ENCODE measurements around the gene FSTL4. TPM values are rescaled to one million over a fixed set of nuclear protein-coding genes. Genes with fewer than 3 reads are reported as not detected.

FSTL4 gene
- total RNA-seq, 4 donors from 2014 or later = 5.1 to 8.3 (median 6.0) TPM

DNA sequence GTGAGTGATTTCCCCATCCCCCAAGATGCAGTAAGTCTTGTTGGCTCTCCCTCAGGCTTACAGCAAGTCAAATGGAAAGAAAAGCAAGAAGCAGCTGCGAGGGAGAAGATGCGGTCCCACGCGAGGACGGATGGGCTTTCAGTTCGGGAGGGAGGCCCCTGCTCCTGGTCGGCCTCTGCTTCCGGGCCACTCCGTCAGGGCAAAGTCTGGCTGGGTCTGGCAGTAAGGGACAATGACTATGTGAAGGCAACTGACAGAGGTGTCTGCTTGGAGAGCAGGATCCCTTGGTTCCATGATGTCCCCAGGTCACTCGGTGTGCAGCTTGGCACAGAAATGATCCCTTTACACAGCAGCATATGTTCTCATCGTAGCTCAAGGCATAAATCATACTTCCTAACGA, 413.8 kb downstream of the FSTL4 start:
- TF ChIP-seq, protein P1, sequence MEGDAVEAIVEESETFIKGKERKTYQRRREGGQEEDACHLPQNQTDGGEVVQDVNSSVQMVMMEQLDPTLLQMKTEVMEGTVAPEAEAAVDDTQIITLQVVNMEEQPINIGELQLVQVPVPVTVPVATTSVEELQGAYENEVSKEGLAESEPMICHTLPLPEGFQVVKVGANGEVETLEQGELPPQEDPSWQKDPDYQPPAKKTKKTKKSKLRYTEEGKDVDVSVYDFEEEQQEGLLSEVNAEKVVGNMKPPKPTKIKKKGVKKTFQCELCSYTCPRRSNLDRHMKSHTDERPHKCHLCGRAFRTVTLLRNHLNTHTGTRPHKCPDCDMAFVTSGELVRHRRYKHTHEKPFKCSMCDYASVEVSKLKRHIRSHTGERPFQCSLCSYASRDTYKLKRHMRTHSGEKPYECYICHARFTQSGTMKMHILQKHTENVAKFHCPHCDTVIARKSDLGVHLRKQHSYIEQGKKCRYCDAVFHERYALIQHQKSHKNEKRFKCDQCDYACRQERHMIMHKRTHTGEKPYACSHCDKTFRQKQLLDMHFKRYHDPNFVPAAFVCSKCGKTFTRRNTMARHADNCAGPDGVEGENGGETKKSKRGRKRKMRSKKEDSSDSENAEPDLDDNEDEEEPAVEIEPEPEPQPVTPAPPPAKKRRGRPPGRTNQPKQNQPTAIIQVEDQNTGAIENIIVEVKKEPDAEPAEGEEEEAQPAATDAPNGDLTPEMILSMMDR (IDR thresholded peaks at IDR 0.05) = no peak
- no peak for TF ChIP-seq POLR2A (IDR thresholded peaks at IDR 0.05)
- intact Hi-C loops (cut with DNase I; ENCODE audit: low total_unique reads) = no loop called here
- DNase-seq (ENCODE audit: low spot score in 2 of 2) = no peak
- no peak overlapping the region for H3K4me3 ChIP-seq (ENCODE audit: low read depth, poor library complexity, severe bottlenecking)
- WGBS, 2 donors = 91 to 93% methylated on average over 12 of the region's 12 CpGs

DNA sequence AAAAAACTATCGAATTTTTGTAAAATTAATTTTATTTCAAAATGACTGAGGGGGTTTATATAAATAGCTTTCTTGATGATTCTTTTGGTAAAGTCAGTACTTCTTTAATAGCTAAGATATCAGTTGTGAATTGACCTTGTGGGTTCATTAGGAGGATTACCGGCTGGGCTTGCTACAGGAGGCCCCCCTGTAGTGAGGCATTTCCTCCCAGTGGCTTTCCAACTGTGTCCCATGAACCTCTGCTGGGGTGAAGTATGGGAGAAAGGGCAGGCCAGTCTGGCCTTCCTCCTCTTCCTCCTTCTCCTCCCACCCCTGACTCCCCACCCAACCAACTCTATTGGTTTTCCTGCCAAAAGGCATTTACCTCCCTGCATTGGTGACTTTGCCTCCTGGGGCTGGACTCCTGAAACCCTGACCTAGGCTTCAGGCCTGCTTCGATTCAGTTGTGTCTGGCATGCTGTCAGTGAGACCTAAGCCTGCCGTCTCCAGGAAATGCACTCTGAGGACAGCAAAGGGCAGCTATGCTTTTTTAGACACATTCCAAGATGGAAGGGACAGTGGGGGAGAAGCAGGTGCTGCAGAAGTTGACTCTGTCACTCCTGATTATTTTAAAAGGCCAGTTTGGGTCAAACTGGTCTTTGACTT, 415.8 kb downstream of the FSTL4 start:
- 78 to 82% methylated on average over 4 of the region's 4 CpGs for WGBS, 2 donors

DNA sequence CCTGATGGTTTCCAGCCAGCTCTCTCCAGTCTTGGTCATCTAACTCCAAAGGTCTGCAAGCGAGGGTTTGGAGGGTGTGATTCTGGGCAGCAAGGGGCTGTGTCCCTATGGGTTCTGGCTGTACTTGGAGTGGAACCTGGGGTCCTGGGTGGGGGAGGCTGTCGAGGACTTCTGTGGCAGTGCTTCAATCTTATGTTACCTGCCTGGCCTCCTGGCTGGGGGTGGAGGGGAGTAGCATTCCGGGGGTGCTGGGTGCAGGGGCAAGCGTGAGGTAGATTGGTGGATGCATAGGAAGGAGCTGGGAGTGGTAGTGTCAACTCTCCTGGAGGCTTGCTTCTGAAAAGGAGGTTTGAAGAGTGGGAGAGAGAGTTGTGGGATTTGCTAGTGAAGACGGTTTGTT, 417.1 kb downstream of the FSTL4 start:
- no peak for DNase-seq (ENCODE audit: low spot score in 2 of 2)
- no peak overlapping the region for H3K4me3 ChIP-seq (ENCODE audit: low read depth, poor library complexity, severe bottlenecking)
- TF ChIP-seq POLR2A (IDR thresholded peaks at IDR 0.05) = no peak
- TF ChIP-seq, protein P1 (IDR thresholded peaks at IDR 0.05) = no peak
- intact Hi-C loops (cut with DNase I; ENCODE audit: low total_unique reads) = no loop called here
- 81 to 91% methylated on average over 5 of the region's 5 CpGs for WGBS, 2 donors

More for the DNA sequence above, 415.8 kb downstream of the FSTL4 start:
- intact Hi-C loops (cut with DNase I; ENCODE audit: low total_unique reads) = no loop called here
- DNase-seq (ENCODE audit: low spot score in 2 of 2) = no peak
- H3K4me3 ChIP-seq (ENCODE audit: low read depth, poor library complexity, severe bottlenecking) = no peak overlapping the region
- TF ChIP-seq, protein P1 (IDR thresholded peaks at IDR 0.05) = no peak
- no peak for TF ChIP-seq POLR2A (IDR thresholded peaks at IDR 0.05)

DNA sequence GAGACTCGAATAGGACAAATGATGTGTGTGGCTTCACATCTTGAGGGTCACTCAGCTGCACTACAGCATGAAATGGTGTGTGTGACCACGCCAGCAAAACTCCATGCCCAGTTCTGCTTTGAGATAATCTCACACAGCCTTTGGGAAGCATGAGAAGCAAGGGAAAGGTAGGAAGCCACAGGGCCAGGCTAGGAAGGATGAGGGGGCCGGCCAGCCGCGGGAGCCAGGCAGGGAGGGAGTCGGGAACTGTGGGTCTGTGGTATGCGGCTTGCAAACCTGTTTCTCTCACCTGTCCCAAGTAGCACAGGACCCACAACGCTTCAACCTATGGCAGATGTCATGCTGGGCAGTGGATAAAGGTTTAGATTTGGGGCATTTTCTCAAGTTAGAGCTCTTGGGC, 418.5 kb downstream of the FSTL4 start:
- intact Hi-C loops (cut with DNase I; ENCODE audit: low total_unique reads) = no loop called here
- 81 to 82% methylated on average over 8 of the region's 8 CpGs for WGBS, 2 donors
- no peak for TF ChIP-seq POLR2A (IDR thresholded peaks at IDR 0.05)
- TF ChIP-seq, protein P1 (IDR thresholded peaks at IDR 0.05) = no peak

DNA sequence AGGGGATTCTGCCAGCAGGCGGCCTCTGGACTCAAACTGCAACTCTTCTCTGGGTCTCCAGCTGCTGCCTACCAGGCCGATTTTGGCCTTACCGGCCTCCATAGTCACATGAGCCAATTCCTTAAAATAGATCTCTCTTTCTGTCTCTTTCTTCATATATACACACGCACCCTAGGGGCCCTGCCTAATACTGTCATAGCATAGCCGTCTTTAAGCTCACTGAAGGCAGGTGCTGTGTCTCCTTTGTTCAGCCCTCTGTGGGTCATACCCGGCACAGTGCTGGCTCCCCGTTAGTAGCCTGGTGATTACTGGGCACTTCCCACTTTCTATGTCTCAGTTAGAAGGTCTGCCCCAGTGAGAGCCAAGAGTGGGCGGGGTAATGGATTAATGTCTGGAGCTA, 419.6 kb downstream of the FSTL4 start:
- intact Hi-C loops (cut with DNase I; ENCODE audit: low total_unique reads) = no loop called here
- 85 to 92% methylated on average over 8 of the region's 8 CpGs for WGBS, 2 donors
- no peak overlapping the region for H3K4me3 ChIP-seq (ENCODE audit: low read depth, poor library complexity, severe bottlenecking)
- DNase-seq (ENCODE audit: low spot score in 2 of 2) = no peak
- no peak for TF ChIP-seq POLR2A (IDR thresholded peaks at IDR 0.05)
- TF ChIP-seq, protein P1 (IDR thresholded peaks at IDR 0.05) = no peak

More for the DNA sequence above, 418.5 kb downstream of the FSTL4 start:
- no peak for DNase-seq (ENCODE audit: low spot score in 2 of 2)
- H3K4me3 ChIP-seq (ENCODE audit: low read depth, poor library complexity, severe bottlenecking) = no peak overlapping the region

DNA sequence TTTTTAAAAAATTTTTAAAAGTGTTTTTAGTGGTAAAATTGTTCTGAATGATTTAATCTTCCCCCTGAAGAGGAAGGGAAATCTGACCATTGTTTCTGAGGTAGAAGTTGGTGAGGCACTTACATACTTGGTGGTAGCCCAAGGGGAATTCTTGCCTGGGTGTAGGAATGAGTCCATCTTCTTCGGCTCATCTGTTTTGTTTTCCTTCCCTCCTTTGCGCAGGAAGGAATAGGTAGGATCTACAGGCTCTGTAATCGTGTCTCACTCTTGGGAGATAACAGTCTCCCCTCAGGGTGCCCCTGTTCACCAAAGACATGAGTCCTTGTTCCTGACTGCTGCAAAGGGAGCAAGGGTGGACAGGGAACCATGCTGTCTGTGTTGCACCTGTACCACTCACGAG, 422.5 kb downstream of the FSTL4 start:
- TF ChIP-seq, protein P1 (IDR thresholded peaks at IDR 0.05) = no peak
- TF ChIP-seq POLR2A (IDR thresholded peaks at IDR 0.05) = no peak
- WGBS, 2 donors = 78 to 85% methylated on average over 4 of the region's 4 CpGs
- intact Hi-C loops (cut with DNase I; ENCODE audit: low total_unique reads) = no loop called here
- no peak overlapping the region for H3K4me3 ChIP-seq (ENCODE audit: low read depth, poor library complexity, severe bottlenecking)
- DNase-seq (ENCODE audit: low spot score in 2 of 2) = no peak

All from lower leg skin (tissue), 4 donors.